Activated naive CD8-positive, alpha-beta T cell (primary cell): ENCODE measurements around the gene N4BP3.

Source experiments
- H3K27ac Mint-ChIP-seq: one replicate; pipeline ENCODE4 v1.8.0; 2021; ENCODE audit warnings: mixed read lengths
- H3K27me3 Mint-ChIP-seq: one replicate; pipeline ENCODE4 v1.8.0; 2021; ENCODE audit warnings: mixed read lengths
- H3K36me3 Mint-ChIP-seq: one replicate; pipeline ENCODE4 v1.8.0; 2021; ENCODE audit warnings: mixed read lengths
- H3K4me1 Mint-ChIP-seq: one replicate; pipeline ENCODE4 v1.8.0; 2021; ENCODE audit warnings: low read depth, mixed read lengths
- H3K4me3 Mint-ChIP-seq: one replicate; pipeline ENCODE4 v1.8.0; 2021; ENCODE audit warnings: mild to moderate bottlenecking, mixed read lengths
- H3K9me3 Mint-ChIP-seq: one replicate; pipeline ENCODE4 v1.8.0; 2021; ENCODE audit warnings: low read depth, mixed read lengths

N4BP3 gene

DNA sequence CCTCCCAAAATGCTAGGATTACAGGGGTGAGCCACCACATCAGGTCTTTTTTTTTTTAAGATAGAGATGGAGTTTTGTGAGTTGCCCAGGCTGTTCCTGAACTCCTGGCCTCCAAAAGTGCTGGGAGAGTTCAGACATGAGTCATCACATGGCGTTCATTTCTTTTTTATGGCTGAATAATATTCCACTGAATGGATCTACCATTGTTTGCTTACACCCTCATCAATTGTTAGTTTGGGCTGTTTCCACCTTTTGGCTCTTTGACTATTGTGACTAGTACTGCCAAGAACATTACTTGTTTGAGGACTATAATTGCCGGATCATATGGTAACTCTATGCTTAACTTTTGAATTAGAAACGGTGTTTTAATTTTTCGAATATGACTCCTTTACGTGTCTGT lies 787 bp upstream of the N4BP3 start:
- no peak overlapping the region for H3K27ac Mint-ChIP-seq
- H3K4me3 Mint-ChIP-seq = peak overlapping the region; percentile 92
- no peaks in the 10 kb centered on the region for H3K36me3 Mint-ChIP-seq
- no peaks in the 10 kb centered on the region for H3K9me3 Mint-ChIP-seq
- H3K4me1 Mint-ChIP-seq = peaks cover 39% of the 10 kb centered on the region
- H3K27me3 Mint-ChIP-seq = no peaks in the 10 kb centered on the region

DNA sequence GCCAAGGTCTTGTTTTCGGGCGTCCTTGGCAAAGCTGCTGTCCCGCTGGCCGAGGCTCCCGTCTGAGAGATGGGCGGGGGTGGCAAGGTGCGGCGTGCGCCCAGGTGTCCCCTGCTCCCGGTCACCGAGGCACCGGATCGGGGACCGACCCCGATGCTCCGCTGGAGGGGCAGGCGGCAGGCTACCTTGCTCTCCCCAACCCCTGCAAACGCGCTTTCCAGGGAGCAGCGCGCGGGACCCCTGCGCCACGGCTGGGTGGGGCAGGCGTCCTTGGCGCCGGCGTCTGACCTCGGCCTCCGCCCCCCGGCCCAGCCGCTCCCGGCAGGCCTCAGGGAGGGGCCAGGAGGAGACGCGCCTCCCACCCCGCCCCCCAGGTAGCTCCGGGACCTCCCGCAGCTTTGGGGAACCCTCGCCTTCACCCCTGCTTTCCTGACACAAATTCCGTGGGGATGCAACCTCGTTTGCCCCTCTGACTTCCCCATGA lies 551 bp downstream of the N4BP3 start:
- Mint-ChIP-seq H3K4me3 (peak overlapping the region; percentile 95), H3K27ac (peak overlapping the region; percentile 87), H3K27me3 (no peaks in the 10 kb centered on the region), H3K9me3 (no peaks in the 10 kb centered on the region), H3K4me1 (peaks cover 41% of the 10 kb centered on the region), H3K36me3 (no peaks in the 10 kb centered on the region)

DNA sequence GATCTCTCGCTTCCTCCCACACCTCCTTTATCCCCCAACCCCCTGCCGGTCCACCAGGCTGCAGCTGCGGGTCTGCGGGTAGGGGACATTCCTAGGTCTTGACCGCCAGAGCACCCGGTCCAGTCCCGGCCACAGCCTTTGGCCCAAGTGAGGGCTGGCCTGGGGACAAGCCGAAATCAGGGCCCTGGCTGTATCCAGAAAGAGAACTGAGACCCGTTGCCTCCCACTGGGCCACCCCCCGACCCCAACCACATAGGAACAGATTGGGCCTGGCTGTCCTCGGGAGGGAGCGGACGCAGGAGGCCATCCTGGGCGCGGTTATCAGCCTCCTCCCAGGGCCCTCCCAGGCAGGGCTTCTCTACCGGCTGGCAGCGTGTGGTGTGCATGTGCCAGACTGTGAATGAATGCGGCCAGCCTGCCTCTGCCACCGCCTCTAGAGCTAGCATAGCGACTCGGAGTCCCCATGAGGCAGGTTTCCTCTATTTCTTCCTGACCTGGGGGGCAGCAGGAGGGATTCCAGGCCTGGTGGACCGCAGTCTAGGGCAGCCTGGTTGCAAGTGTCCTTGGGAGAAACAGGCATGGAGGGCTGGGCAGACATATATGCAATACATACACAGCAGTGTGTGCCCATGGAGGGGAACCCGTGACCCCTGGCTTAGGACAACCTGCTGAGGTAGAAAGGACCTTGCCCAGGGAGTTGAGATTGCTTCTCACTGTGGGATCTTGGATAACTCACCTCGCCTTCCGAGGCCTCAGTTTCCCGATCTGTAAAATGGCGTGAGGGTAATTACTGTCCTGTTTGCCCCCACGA lies 1.2 kb downstream of the N4BP3 start:
- H3K27ac Mint-ChIP-seq = peak overlapping the region; percentile 90
- H3K27me3 Mint-ChIP-seq = no peaks in the 10 kb centered on the region
- H3K9me3 Mint-ChIP-seq = no peaks in the 10 kb centered on the region
- H3K4me3 Mint-ChIP-seq = peak overlapping the region; percentile 95
- H3K36me3 Mint-ChIP-seq = no peaks in the 10 kb centered on the region
- H3K4me1 Mint-ChIP-seq = peaks cover 41% of the 10 kb centered on the region

DNA sequence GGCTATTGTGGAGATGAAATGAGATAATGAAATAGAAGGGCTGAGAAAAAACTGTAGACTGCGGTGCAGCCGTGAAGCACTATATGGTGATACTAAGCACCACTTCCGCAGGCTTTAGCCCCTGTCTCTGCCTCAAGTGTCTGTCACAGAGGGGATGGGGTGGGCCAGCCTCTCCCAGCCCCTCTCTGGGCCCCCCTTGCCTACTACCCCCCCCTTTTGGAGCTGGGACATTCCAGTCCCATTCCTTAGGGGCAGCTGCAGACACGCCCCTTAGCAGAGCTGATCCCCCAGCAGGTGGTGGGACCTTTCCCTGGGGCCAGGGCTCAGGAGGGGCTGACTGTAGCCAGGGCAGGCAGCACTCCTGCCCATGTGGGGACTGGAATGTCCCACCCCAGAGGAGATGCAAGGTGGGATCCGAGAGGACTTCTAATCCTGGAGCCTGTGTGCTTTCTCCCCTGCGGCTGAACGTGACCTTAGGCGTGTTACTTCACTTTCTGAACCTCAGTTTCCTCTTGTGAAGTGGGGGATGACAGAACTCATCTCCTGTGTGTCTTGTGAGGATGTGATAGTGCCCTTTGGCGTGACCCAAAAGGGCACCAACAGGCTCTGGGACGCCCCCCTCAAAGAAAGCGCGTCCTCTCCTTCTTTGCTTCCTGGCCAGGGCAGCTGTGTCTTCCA lies 1.9 kb downstream of the N4BP3 start:
- Mint-ChIP-seq H3K36me3 (no peaks in the 10 kb centered on the region), H3K27ac (peak overlapping the region; percentile 90), H3K9me3 (no peaks in the 10 kb centered on the region), H3K4me3 (peak overlapping the region; percentile 95), H3K4me1 (peaks cover 41% of the 10 kb centered on the region), H3K27me3 (no peaks in the 10 kb centered on the region)

DNA sequence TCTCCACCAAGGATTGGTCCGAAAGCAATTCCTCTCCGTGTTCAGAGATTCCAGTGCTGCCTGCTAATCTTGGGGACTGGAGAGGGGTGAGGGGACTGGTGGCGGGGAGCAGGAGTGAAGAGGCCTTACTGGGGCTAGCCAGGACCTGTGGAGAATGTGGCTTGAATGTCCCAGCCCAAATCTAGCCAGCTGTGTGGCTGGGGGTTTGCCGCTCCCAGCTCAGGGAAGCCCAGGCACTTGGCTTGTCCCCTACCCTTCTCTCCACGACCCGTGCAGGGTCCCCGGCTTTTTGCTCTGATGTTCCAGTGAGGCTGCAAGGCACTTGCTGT lies 2.4 kb downstream of the N4BP3 start:
- Mint-ChIP-seq H3K27ac (peak overlapping the region; percentile 81), H3K27me3 (no peaks in the 10 kb centered on the region), H3K9me3 (no peaks in the 10 kb centered on the region), H3K4me3 (peak overlapping the region; percentile 95), H3K4me1 (peaks cover 44% of the 10 kb centered on the region), H3K36me3 (no peaks in the 10 kb centered on the region)

DNA sequence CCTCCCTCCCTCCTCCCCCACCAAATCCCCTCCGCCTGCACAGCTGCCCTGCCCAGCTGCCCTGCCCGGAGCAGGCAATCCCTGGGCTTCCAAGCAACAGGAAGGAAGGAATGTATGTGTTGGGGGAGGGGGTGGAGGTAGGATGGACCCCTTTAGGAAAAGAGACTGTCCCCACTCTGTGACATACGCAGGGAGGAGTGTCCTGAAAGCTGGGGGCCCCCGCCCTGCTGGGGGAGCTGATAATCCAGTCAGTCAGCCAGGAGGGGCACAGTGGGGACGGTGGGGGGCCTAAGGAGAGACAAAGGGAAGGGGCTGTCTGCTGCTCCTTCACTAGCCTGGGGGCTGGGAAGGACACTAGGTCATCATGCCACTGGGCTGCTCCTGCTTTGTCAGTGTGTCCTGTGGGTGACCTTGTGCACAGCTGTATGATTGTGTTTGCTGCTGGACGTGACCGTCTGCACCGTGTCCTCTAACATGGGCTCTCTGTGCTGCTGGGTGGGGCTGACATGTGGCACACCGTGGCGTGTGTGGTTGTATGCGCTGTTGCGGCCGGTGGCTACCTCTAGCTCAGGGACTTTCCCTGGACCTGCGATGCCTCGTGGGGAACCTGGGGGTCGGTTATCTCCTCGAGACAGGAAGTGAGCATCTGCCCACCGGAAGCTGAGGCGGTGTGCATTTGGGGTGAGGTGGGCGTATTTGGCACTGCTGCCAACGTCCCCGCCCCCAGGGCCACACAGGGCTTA lies 3.0 kb downstream of the N4BP3 start:
- no peaks in the 10 kb centered on the region for H3K36me3 Mint-ChIP-seq
- no peaks in the 10 kb centered on the region for H3K9me3 Mint-ChIP-seq
- peak overlapping the region; percentile 93 for H3K27ac Mint-ChIP-seq
- peak overlapping the region; percentile 95 for H3K4me3 Mint-ChIP-seq
- peaks cover 48% of the 10 kb centered on the region for H3K4me1 Mint-ChIP-seq
- no peaks in the 10 kb centered on the region for H3K27me3 Mint-ChIP-seq

DNA sequence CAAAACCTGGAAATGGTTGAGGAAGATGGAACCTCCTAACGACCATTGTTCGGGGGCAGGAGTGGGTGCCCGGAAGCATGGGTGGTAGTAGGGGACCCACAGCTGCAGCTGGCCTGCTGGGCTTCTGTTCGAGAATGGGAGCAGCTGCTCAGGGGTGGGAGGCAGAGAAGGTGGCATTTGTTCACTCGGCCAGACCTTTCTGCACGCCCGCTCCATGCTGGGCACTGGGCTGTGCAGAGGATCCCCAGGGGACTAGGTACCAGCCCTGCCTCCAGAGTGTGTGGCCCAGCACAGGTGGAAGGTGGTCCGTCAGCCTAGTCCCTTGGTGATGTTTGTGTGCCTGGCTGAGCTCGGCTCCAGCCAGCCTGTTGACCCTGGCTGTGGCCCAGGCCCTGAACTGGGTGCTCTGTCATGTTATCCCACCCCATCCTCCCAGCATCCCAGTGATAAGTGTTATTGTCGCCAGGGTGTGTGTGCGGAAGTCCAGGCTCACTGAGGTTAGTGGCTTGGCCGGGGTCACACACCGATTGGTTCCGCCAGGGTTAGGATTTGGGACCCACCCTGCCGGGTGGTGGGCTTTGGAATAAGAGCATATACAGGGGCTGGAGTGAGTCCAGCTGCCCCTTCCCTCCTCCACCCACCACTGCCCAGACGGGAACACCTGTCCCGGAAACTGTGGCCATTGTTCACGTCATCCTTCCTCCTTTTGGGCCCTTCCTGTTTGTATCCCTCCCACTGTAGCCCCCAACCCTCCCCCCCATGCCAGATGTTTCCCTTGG lies 4.8 kb downstream of the N4BP3 start:
- H3K4me3 Mint-ChIP-seq = no peak overlapping the region
- no peaks in the 10 kb centered on the region for H3K9me3 Mint-ChIP-seq
- no peaks in the 10 kb centered on the region for H3K36me3 Mint-ChIP-seq
- H3K27me3 Mint-ChIP-seq = no peaks in the 10 kb centered on the region
- peaks cover 45% of the 10 kb centered on the region for H3K4me1 Mint-ChIP-seq
- no peak overlapping the region for H3K27ac Mint-ChIP-seq

DNA sequence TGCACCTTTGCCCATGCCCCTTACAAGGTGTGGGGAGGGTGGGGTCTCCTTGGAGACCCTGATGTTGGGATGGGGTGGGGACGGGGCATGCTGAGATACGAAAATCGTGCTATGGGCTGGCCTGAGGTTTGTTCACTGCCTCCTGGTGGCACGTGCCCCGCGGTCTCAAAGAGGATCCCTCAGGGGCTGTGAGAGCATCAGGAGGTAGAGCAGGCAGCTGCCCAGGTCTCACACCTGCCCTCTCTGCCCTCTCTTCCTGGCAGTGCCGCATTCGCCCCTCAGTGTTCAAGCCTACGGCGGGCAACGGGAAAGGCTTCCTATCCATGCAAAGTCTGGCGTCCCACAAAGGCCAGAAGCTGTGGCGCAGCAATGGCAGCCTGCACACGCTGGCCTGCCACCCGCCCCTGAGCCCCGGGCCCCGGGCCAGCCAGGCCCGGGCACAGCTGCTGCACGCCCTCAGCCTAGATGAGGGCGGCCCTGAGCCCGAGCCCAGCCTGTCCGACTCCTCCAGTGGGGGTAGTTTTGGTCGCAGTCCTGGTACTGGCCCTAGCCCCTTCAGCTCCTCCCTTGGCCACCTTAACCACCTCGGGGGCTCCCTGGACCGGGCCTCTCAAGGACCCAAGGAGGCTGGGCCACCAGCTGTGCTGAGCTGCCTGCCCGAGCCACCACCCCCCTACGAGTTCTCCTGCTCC lies 6.7 kb downstream of the N4BP3 start:
- no peak overlapping the region for H3K27ac Mint-ChIP-seq
- no peaks in the 10 kb centered on the region for H3K36me3 Mint-ChIP-seq
- H3K27me3 Mint-ChIP-seq = no peaks in the 10 kb centered on the region
- peaks cover 55% of the 10 kb centered on the region for H3K4me1 Mint-ChIP-seq
- H3K4me3 Mint-ChIP-seq = no peak overlapping the region
- H3K9me3 Mint-ChIP-seq = no peaks in the 10 kb centered on the region

DNA sequence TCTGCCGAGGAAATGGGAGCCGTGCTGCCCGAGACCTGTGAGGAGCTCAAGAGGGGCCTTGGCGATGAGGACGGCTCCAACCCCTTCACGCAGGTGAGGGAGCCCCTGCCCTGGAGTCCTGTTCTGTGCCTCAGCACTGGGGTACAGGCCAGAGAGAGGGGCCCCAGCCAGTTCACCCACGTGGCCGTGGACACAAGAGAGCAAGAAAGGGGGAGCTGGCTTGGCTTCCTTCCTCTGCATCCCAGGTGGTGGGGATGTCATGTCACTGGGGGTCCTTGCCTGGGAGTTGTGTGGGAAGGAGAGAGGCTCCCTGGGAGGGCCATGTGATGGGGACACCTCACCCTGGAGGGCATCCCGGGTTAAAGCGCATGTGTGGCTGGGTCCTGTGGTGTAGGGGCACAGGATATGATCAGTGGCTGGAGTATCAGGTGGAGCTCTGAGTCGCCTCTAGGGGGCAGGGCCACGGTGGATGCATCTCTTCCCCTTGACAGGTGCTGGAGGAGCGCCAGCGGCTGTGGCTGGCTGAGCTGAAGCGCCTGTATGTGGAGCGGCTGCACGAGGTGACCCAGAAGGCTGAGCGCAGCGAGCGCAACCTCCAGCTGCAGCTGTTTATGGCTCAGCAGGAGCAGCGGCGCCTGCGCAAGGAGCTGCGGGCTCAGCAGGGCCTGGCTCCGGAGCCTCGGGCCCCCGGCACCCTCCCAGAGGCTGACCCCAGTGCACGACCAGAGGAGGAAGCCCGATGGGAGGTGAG lies 7.5 kb downstream of the N4BP3 start:
- Mint-ChIP-seq H3K27ac (peak overlapping the region; percentile 34), H3K4me3 (peak overlapping the region; percentile 52), H3K27me3 (no peaks in the 10 kb centered on the region), H3K9me3 (no peaks in the 10 kb centered on the region), H3K4me1 (peaks cover 48% of the 10 kb centered on the region), H3K36me3 (no peaks in the 10 kb centered on the region)

DNA sequence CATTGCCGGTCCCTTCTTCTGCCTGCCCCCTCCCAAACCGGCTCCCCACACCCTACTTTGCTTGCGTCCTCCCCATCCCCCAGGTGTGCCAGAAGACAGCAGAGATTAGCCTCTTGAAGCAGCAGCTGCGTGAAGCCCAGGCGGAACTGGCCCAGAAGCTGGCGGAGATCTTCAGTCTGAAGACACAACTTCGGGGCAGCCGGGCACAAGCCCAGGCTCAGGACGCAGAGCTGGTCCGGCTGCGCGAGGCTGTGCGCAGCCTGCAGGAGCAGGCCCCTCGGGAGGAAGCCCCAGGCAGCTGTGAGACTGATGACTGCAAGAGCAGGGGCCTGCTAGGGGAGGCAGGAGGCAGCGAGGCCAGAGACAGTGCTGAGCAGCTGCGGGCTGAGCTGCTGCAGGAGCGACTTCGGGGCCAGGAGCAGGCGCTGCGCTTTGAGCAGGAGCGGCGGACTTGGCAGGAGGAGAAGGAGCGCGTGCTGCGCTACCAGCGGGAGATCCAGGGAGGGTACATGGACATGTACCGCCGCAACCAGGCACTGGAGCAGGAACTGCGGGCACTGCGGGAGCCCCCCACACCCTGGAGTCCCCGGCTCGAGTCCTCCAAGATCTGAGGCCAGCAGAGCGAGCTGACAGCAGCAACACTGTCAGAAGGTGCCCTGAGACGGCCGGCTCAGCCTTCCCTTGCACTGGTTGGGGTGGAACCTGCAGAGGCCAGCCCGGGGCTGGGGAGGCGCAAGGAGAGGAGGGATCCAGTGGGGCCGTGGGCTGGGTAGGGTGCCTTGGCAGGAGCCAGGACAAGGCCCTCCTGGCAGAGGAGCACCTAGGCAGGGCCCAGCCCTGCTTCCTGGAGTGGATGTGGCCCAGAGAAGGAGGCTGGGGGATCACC lies 8.3 kb downstream of the N4BP3 start:
- Mint-ChIP-seq H3K36me3 (no peaks in the 10 kb centered on the region), H3K27me3 (no peaks in the 10 kb centered on the region), H3K4me3 (no peak overlapping the region), H3K4me1 (peaks cover 42% of the 10 kb centered on the region), H3K27ac (no peak overlapping the region), H3K9me3 (no peaks in the 10 kb centered on the region)

DNA sequence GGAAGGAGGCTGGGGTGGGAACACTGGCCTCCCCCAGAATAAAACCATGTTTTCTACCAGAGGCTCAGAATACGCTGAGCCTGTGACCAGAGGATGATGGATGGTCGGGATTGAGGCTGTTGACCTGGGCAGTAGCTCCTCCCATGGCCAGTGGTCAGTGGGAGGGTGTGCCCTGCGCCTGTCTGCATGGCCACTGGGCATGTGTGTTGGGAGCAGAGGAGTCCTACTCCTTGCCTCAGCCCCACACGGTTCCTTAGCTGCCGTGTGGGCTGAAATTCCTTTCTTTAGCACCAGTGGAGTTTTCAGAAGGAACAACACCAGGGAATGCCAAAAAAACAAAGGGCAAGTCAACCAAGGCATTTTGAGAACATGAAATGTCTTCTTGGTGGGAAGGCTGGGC lies 9.0 kb downstream of the N4BP3 start:
- Mint-ChIP-seq H3K27ac (no peak overlapping the region), H3K36me3 (no peaks in the 10 kb centered on the region), H3K4me3 (no peak overlapping the region), H3K27me3 (no peaks in the 10 kb centered on the region), H3K9me3 (no peaks in the 10 kb centered on the region), H3K4me1 (peaks cover 40% of the 10 kb centered on the region)

DNA sequence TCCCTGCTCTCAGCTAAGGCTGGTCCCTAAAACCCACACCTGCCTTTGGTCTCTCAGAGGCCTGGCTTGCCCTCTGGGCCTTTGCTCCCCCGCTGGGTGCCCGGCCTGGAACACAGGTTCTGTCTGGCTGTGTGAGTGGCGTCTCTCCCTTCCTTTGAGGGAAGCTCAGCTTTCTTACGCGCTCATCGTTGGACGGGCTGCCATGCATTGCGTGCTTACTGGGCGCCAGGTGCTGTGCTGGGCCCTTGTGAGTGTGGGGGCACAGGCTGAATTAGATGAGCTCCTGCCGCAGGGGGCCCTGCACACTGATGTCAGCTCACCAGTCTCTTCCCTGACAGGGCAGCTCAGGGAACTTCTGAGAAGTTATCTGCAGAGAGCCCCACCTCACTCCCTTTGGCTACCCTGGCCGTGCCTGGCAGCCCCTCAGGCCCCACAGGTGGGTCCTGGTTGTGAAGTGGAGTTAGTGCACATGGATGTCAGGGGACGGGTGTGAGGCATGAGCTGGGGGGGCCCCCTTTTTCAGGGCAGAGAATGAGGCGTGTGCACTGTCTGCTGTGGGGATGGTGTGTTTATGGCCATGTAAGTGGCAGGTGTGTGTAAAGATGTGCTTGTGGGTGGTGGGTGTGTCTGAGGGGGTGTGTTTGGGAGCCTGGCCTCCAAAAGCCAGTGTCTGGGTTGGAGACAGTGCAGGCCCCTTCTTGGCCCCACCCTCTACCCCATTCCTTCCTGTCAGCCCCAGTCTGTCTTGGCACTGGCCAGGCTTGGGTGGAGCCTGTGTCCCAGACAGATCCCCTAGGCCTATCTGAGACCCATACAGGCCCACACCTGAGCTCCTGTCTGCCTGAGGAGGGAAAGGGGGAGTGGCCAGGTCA lies 10.0 kb downstream of the N4BP3 start:
- Mint-ChIP-seq H3K27ac (no peak overlapping the region), H3K4me1 (peaks cover 37% of the 10 kb centered on the region), H3K36me3 (no peaks in the 10 kb centered on the region), H3K9me3 (no peaks in the 10 kb centered on the region), H3K4me3 (no peak overlapping the region), H3K27me3 (no peaks in the 10 kb centered on the region)
